GM23338 (cell line): ENCODE results near the gene SPRR2E. TPM values are rescaled to one million over a fixed set of nuclear protein-coding genes. Genes with fewer than 3 reads are reported as not detected.
A peak's percentile ranks its signal among the peaks of the same experiment; 100 is the strongest.

ENCODE experiments used
- ATAC-seq: fragments of 200-7000 bp; cut with Tn5 transposase; 3 replicates; pipeline ENCODE4 v1.9.1; 2020
- DNase-seq: peaks from one replicate; pipeline ENCODE4 v3.0.0-alpha.2; 2015; ENCODE audit warnings: low spot score
- H2AFZ ChIP-seq: fragments of 200-600 bp; sonication (generic); 2 replicates; pipeline ENCODE4 v1.8.0; 2016; ENCODE audit warnings: antibody characterized with exemption, mild to moderate bottlenecking, moderate library complexity
- H3F3A ChIP-seq: fragments of 200-600 bp; sonication (generic); replicated peaks from 2 replicates; pipeline ENCODE4 v1.8.0; 2017; ENCODE audit warnings: antibody characterized with exemption, mixed run types, low read depth
- H3K27ac ChIP-seq: fragments of 200-600 bp; sonication (generic); 2 replicates; pipeline ENCODE4 v1.6.1; 2016; ENCODE audit warnings: low read depth
- H3K27me3 ChIP-seq: fragments of 200-600 bp; sonication (generic); 2 replicates; pipeline ENCODE4 v1.8.0; 2016; ENCODE audit warnings: mild to moderate bottlenecking, mixed run types, moderate library complexity; ENCODE audit not compliant: insufficient read depth
- H3K36me3 ChIP-seq: fragments of 200-600 bp; sonication (generic); 2 replicates; pipeline ENCODE4 v1.8.0; 2016; ENCODE audit warnings: mild to moderate bottlenecking; ENCODE audit not compliant: insufficient read depth
- H3K4me1 ChIP-seq: fragments of 200-600 bp; sonication (generic); 2 replicates; pipeline ENCODE4 v1.8.0; 2016; ENCODE audit warnings: mild to moderate bottlenecking, moderate library complexity; ENCODE audit not compliant: insufficient read depth
- H3K4me2 ChIP-seq: fragments of 200-600 bp; sonication (generic); 2 replicates; pipeline ENCODE4 v1.7.1; 2017; ENCODE audit warnings: mixed run types
- H3K4me3 ChIP-seq: fragments of 200-600 bp; sonication (generic); 2 replicates; pipeline ENCODE4 v1.6.1; 2016; ENCODE audit warnings: mixed run types
- H3K79me2 ChIP-seq: fragments of 200-600 bp; sonication (generic); replicated peaks from 2 replicates; pipeline ENCODE4 v1.8.0; 2017; ENCODE audit warnings: mild to moderate bottlenecking; ENCODE audit not compliant: insufficient read depth
- H3K9me2 ChIP-seq: fragments of 200-600 bp; sonication (generic); 2 replicates; pipeline ENCODE4 v1.8.0; 2017; ENCODE audit not compliant: insufficient read depth
- H4K20me1 ChIP-seq: fragments of 200-600 bp; sonication (generic); replicated peaks from 2 replicates; pipeline ENCODE4 v1.8.0; 2017; ENCODE audit warnings: mild to moderate bottlenecking; ENCODE audit not compliant: insufficient read depth
- H3K27ac Mint-ChIP-seq: 2 replicates; pipeline ENCODE4 v1.8.0; 2020; ENCODE audit warnings: inconsistent platforms, mild to moderate bottlenecking, moderate library complexity, mixed read lengths
- H3K27me3 Mint-ChIP-seq: 3 replicates; pipeline ENCODE4 v1.8.0; 2022; ENCODE audit warnings: low read depth, mild to moderate bottlenecking, moderate library complexity, mixed read lengths, inconsistent platforms; ENCODE audit not compliant: insufficient read depth, poor library complexity
- H3K36me3 Mint-ChIP-seq: 3 replicates; pipeline ENCODE4 v1.8.0; 2021; ENCODE audit warnings: low read depth, mild to moderate bottlenecking, inconsistent platforms, moderate library complexity, mixed read lengths
- H3K4me1 Mint-ChIP-seq: 3 replicates; pipeline ENCODE4 v1.8.0; 2020; ENCODE audit warnings: mild to moderate bottlenecking, inconsistent platforms, mixed read lengths
- H3K4me3 Mint-ChIP-seq: 3 replicates; pipeline ENCODE4 v1.8.0; 2021; ENCODE audit warnings: moderate library complexity, mild to moderate bottlenecking, inconsistent platforms, mixed read lengths
- H3K9me3 Mint-ChIP-seq: 3 replicates; pipeline ENCODE4 v1.8.0; 2020; ENCODE audit warnings: moderate library complexity, mild to moderate bottlenecking, inconsistent platforms, mixed read lengths
- CREB1 ChIP-seq: fragments of 250-450 bp; sonication (Bioruptor Pico); IDR thresholded peaks from 2 replicates; pipeline ENCODE4 v1.5.0; 2020; ENCODE audit warnings: low read depth, mild to moderate bottlenecking, moderate library complexity
- ETS1 ChIP-seq: IDR thresholded peaks from 2 replicates; pipeline ENCODE4 v1.6.1; 2016; ENCODE audit warnings: antibody characterized with exemption
- EZH2 ChIP-seq: fragments of 200-600 bp; sonication (generic); IDR thresholded peaks from one replicate; pipeline ENCODE4 v1.8.0; 2017; ENCODE audit warnings: antibody characterized with exemption, mild to moderate bottlenecking, low read depth; ENCODE audit not compliant: unreplicated experiment
- EZH2phosphoT487 ChIP-seq: fragments of 200-600 bp; sonication (generic); IDR thresholded peaks from one replicate; pipeline ENCODE4 v1.8.1; 2018; ENCODE audit warnings: antibody characterized with exemption; ENCODE audit not compliant: unreplicated experiment
- JUNB ChIP-seq: IDR thresholded peaks from one replicate; pipeline ENCODE4 v1.6.1; 2016; ENCODE audit warnings: antibody characterized with exemption; ENCODE audit not compliant: unreplicated experiment
- NANOG ChIP-seq: IDR thresholded peaks from 2 replicates; pipeline ENCODE4 v1.6.1; 2016; ENCODE audit warnings: antibody characterized with exemption, borderline replicate concordance
- POLR2AphosphoS5 ChIP-seq: IDR thresholded peaks from 2 replicates; pipeline ENCODE4 v1.6.1; 2016; ENCODE audit warnings: antibody characterized with exemption, low read depth
- REST ChIP-seq: IDR thresholded peaks from one replicate; pipeline ENCODE4 v1.6.1; 2018; ENCODE audit warnings: antibody characterized with exemption; ENCODE audit not compliant: unreplicated experiment
- STAT1 ChIP-seq: IDR thresholded peaks from one replicate; pipeline ENCODE4 v1.6.1; 2016; ENCODE audit warnings: antibody characterized with exemption; ENCODE audit not compliant: unreplicated experiment
- ZNF114 ChIP-seq: fragments of 250-450 bp; sonication (Bioruptor Pico); IDR thresholded peaks from 2 replicates; pipeline ENCODE4 v1.5.0; 2020; ENCODE audit warnings: mild to moderate bottlenecking, moderate library complexity
- ZNF331 ChIP-seq: fragments of 250-450 bp; sonication (Bioruptor Pico); IDR thresholded peaks from 2 replicates; pipeline ENCODE4 v1.5.0; 2020; ENCODE audit warnings: low read depth, mild to moderate bottlenecking, moderate library complexity
- polyA plus RNA-seq: library from polyadenylated mRNA; unstranded; fragments of >200 nt; fragmentation: Nextera tagmentation; extraction: Ambion mirVana; gene quantifications from 2 replicates; pipeline ENCODE4 v1.2.1, GENCODE V29; 2016
- total RNA-seq: library from RNA; depleted of rRNA; stranded (reverse); fragments of >200 nt; shearing (Covaris generic); gene quantifications from 2 replicates; pipeline ENCODE4 v1.2.3, GENCODE V29; 2014
- TF ChIP-seq, protein P1 (sequence below): fragments of 250-450 bp; sonication (Bioruptor Pico); IDR thresholded peaks from 2 replicates; pipeline ENCODE4 v1.5.0; 2020; ENCODE audit warnings: mild to moderate bottlenecking, moderate library complexity

Gene SPRR2E
- total and polyA plus RNA-seq, 2 experiments from 2014 or later, result not detected

GRCh38 chr1:153099461-153100045 lies 5.2 kb upstream of the SPRR2E start (continued):
- TF ChIP-seq ETS1, result no peak

GRCh38 chr1:153095764-153096163 lies 1.4 kb upstream of the SPRR2E start:
- H3K27me3 Mint-ChIP-seq, result no peaks in the 10 kb centered on the region
- H3K36me3 Mint-ChIP-seq, result no peaks in the 10 kb centered on the region
- H3K9me3 Mint-ChIP-seq, result no peaks in the 10 kb centered on the region
- no peaks in the 10 kb centered on the region; the same call in 2 of the 3 replicates for H3K4me1 Mint-ChIP-seq
- peak overlapping the region; percentile 70; the same call in 1 of the 2 replicates for H2AFZ ChIP-seq
- no peaks in the 10 kb centered on the region for H3K36me3 ChIP-seq
- H3F3A ChIP-seq, result no peaks in the 10 kb centered on the region
- no peak overlapping the region for H3K27ac ChIP-seq
- H3K79me2 ChIP-seq, result no peaks in the 10 kb centered on the region
- no peak overlapping the region for H3K27ac Mint-ChIP-seq
- H3K27me3 ChIP-seq, result no peaks in the 10 kb centered on the region
- H3K4me1 ChIP-seq, result no peaks in the 10 kb centered on the region
- DNase-seq (no peak), ATAC-seq (no peak)
- H3K4me3 Mint-ChIP-seq, result no peak overlapping the region
- H3K4me2 ChIP-seq, result no peak overlapping the region
- H3K4me3 ChIP-seq, result no peak overlapping the region
- no peaks in the 10 kb centered on the region for H4K20me1 ChIP-seq
- H3K9me2 ChIP-seq, result peaks cover 7% of the 10 kb centered on the region; the same call in 1 of the 2 replicates
- TF ChIP-seq POLR2AphosphoS5, result no peak
- no peak for TF ChIP-seq CREB1 (CRISPR knock-in tag)
- TF ChIP-seq JUNB, result no peak
- TF ChIP-seq REST, result no peak
- no peak for TF ChIP-seq ZNF114
- TF ChIP-seq ETS1, result no peak
- no peak for TF ChIP-seq EZH2
- TF ChIP-seq STAT1, result no peak
- TF ChIP-seq NANOG, result no peak
- TF ChIP-seq, protein P1, sequence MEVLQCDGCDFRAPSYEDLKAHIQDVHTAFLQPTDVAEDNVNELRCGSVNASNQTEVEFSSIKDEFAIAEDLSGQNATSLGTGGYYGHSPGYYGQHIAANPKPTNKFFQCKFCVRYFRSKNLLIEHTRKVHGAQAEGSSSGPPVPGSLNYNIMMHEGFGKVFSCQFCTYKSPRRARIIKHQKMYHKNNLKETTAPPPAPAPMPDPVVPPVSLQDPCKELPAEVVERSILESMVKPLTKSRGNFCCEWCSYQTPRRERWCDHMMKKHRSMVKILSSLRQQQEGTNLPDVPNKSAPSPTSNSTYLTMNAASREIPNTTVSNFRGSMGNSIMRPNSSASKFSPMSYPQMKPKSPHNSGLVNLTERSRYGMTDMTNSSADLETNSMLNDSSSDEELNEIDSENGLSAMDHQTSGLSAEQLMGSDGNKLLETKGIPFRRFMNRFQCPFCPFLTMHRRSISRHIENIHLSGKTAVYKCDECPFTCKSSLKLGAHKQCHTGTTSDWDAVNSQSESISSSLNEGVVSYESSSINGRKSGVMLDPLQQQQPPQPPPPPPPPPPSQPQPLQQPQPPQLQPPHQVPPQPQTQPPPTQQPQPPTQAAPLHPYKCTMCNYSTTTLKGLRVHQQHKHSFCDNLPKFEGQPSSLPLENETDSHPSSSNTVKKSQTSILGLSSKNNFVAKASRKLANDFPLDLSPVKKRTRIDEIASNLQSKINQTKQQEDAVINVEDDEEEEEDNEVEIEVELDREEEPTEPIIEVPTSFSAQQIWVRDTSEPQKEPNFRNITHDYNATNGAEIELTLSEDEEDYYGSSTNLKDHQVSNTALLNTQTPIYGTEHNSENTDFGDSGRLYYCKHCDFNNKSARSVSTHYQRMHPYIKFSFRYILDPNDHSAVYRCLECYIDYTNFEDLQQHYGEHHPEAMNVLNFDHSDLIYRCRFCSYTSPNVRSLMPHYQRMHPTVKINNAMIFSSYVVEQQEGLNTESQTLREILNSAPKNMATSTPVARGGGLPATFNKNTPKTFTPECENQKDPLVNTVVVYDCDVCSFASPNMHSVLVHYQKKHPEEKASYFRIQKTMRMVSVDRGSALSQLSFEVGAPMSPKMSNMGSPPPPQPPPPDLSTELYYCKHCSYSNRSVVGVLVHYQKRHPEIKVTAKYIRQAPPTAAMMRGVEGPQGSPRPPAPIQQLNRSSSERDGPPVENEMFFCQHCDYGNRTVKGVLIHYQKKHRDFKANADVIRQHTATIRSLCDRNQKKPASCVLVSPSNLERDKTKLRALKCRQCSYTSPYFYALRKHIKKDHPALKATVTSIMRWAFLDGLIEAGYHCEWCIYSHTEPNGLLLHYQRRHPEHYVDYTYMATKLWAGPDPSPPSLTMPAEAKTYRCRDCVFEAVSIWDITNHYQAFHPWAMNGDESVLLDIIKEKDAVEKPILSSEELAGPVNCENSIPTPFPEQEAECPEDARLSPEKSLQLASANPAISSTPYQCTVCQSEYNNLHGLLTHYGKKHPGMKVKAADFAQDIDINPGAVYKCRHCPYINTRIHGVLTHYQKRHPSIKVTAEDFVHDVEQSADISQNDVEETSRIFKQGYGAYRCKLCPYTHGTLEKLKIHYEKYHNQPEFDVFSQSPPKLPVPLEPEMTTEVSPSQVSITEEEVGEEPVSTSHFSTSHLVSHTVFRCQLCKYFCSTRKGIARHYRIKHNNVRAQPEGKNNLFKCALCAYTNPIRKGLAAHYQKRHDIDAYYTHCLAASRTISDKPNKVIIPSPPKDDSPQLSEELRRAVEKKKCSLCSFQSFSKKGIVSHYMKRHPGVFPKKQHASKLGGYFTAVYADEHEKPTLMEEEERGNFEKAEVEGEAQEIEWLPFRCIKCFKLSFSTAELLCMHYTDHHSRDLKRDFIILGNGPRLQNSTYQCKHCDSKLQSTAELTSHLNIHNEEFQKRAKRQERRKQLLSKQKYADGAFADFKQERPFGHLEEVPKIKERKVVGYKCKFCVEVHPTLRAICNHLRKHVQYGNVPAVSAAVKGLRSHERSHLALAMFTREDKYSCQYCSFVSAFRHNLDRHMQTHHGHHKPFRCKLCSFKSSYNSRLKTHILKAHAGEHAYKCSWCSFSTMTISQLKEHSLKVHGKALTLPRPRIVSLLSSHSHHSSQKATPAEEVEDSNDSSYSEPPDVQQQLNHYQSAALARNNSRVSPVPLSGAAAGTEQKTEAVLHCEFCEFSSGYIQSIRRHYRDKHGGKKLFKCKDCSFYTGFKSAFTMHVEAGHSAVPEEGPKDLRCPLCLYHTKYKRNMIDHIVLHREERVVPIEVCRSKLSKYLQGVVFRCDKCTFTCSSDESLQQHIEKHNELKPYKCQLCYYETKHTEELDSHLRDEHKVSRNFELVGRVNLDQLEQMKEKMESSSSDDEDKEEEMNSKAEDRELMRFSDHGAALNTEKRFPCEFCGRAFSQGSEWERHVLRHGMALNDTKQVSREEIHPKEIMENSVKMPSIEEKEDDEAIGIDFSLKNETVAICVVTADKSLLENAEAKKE (CRISPR knock-in tag), result no peak
- TF ChIP-seq EZH2phosphoT487, result no peak
- TF ChIP-seq ZNF331 (CRISPR knock-in tag), result no peak
